ENCODE measurements around the gene SPEM1.
"Not testable (repeated sequence)": the region's sequence is repeated elsewhere in the genome, so short reads cannot be mapped to it uniquely, and the experiment has no call there.

SPEM1 gene

DNA sequence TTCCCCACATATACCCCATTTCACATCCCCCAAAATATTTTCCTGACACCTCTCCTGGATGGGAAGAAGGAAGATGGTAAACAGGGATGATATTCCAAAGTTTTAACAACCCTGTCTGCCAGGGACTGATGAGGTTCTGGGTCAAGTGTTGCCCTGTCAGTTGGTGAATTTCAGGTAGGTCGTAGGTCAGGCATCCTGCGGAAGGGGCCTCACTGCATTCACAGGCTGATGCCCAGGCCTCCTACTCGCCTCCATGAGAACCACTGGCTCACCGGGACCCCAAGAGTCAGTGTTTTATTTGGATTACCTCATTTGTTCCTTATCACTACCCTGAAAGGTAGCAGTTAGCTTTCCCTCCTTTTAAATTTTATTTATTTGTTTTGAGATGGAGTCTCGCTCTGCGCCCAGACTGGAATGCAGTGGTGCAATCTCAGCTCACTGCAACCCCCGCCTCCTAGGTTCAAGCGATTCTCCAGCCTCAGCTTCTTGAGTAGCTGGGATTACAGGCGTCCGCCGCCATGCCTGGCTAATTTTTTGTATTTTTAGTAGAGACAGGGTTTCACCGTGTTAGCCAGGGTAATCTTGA is 48.8 kb downstream of the SPEM1 start:
- no peak for DNase-seq (ENCODE audit: low read depth in 2 of 2, low spot score in 1 of 2)

DNA sequence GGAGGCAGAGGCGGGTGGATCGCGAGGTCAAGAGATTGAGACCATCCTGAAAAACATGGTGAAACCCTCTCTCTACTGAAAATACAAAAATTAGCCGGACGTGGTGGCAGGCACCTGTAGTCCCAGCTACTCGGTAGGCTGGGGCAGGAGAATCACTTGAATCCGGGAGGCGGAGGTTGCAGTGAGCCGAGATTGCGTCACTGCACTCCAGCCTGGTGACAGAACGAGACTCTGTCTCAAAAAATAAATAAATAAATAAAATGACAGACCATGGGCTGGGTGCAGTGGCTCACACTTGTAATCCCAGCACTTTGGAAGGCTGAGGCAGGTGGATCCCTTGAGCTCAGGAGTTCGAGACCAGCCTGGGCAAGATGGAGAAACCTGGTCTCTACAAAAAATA is 49.7 kb downstream of the SPEM1 start:
- DNase-seq (ENCODE audit: low read depth in 2 of 2, low spot score in 1 of 2) = not testable (repeated sequence)

DNA sequence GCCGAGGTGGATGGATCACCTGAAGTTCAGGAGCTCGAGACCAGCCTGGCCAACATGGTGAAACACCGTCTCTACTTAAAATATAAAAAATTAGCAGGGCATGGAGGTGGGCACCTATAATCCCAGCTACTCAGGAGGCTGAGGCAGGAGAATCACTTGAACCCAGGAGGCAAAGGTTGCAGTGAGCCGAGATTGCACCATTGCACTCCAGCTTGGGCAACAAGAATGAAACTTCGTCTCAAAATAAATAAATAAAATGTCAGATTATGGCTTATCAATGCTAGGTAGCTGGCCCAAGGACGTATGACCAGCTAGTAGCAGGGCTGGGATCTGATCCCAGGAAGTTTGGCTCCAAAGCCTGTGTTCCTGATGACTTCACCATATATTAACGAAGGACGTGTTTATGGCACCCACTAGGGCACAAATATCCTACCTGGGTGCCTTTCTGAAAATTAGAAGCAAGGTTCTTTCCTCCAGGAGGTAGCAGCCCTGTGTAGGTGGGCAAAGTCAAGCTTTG is 50.4 kb downstream of the SPEM1 start:
- not testable (repeated sequence) for DNase-seq (ENCODE audit: low read depth in 2 of 2, low spot score in 1 of 2)

Data from stimulated activated CD8-positive, alpha-beta memory T cell treated with anti-CD3 and anti-CD28 coated beads, Interleukin-4, amount 100 ng/mL, for 4 hours (primary cell).